HG02798 (cell line): ENCODE data around the gene NEDD4L.
A peak's percentile ranks its signal among the peaks of the same experiment; 100 is the strongest.

Experiments
- ATAC-seq: cut with Tn5 transposase; IDR thresholded peaks from one replicate; pipeline ENCODE4 v1.9.1; 2021; ENCODE audit warnings: mild to moderate bottlenecking; ENCODE audit not compliant: unreplicated experiment, poor library complexity

NEDD4L gene

GRCh38 chr18:58196881-58197872 lies 153.2 kb downstream of the NEDD4L start:
- ATAC-seq: no peak

GRCh38 chr18:58201268-58201667 lies 157.2 kb downstream of the NEDD4L start:
- no peak for ATAC-seq

- ATAC-seq: no peak
Observed at GRCh38 chr18:58201733-58202730, 158.0 kb downstream of the NEDD4L start.

- ATAC-seq: no peak
Observed at GRCh38 chr18:58204776-58205442, 160.9 kb downstream of the NEDD4L start.

- no peak for ATAC-seq
Observed at GRCh38 chr18:58205443-58206160, 161.6 kb downstream of the NEDD4L start.

- ATAC-seq: no peak
Observed at GRCh38 chr18:58207520-58208152, 163.6 kb downstream of the NEDD4L start.

- ATAC-seq: no peak
Observed at GRCh38 chr18:58208207-58208932, 164.3 kb downstream of the NEDD4L start.

- ATAC-seq: no peak
Observed at GRCh38 chr18:58209326-58209725, 165.3 kb downstream of the NEDD4L start.

GRCh38 chr18:58211510-58211909 lies 167.5 kb downstream of the NEDD4L start:
- no peak for ATAC-seq

- ATAC-seq: peak; percentile 47
Observed at GRCh38 chr18:58212274-58212673, 168.2 kb downstream of the NEDD4L start.

GRCh38 chr18:58213440-58213839 lies 169.4 kb downstream of the NEDD4L start:
- no peak for ATAC-seq

- no peak for ATAC-seq
Observed at GRCh38 chr18:58215011-58215410, 171.0 kb downstream of the NEDD4L start.

- peak; percentile 60 for ATAC-seq
Observed at GRCh38 chr18:58216071-58216481, 172.1 kb downstream of the NEDD4L start.

- no peak for ATAC-seq
Observed at GRCh38 chr18:58217052-58217451, 173.0 kb downstream of the NEDD4L start.

GRCh38 chr18:58218117-58218516 lies 174.1 kb downstream of the NEDD4L start:
- no peak for ATAC-seq

GRCh38 chr18:58221060-58221725 lies 177.2 kb downstream of the NEDD4L start:
- no peak for ATAC-seq

GRCh38 chr18:58222432-58223125 lies 178.6 kb downstream of the NEDD4L start:
- ATAC-seq: no peak
